Trophoblast cell (in vitro differentiated cells and primary cell): ENCODE data around the gene NKG7.
A peak's percentile ranks its signal among the peaks of the same experiment; 100 is the strongest.

Experiments used
- DNase-seq, 2 donors: peaks; one replicate each; pipeline ENCODE4 v3.0.0-alpha.2; 2016
- H2AFZ ChIP-seq: 2 replicates; pipeline ENCODE4 v1.6.1; 2013; ENCODE audit warnings: low read length, moderate library complexity, mild to moderate bottlenecking; ENCODE audit not compliant: insufficient read depth, poor library complexity
- H2AK5ac ChIP-seq: 2 replicates; pipeline ENCODE4 v1.6.1; 2013; ENCODE audit warnings: mild to moderate bottlenecking, low read length
- H2BK120ac ChIP-seq: 2 replicates; pipeline ENCODE4 v1.6.1; 2013; ENCODE audit warnings: low read length, mild to moderate bottlenecking, moderate library complexity; ENCODE audit not compliant: insufficient read depth, poor library complexity
- H2BK12ac ChIP-seq: 2 replicates; pipeline ENCODE4 v1.6.1; 2013; ENCODE audit warnings: mild to moderate bottlenecking, low read length, moderate library complexity
- H2BK5ac ChIP-seq: 2 replicates; pipeline ENCODE4 v1.6.1; 2013; ENCODE audit warnings: low read length, low read depth, moderate library complexity, mild to moderate bottlenecking; ENCODE audit not compliant: poor library complexity
- H3K14ac ChIP-seq: 2 replicates; pipeline ENCODE4 v1.6.1; 2013; ENCODE audit warnings: mild to moderate bottlenecking, low read length
- H3K18ac ChIP-seq: 2 replicates; pipeline ENCODE4 v1.6.1; 2013; ENCODE audit warnings: mild to moderate bottlenecking, low read length
- H3K23ac ChIP-seq: 2 replicates; pipeline ENCODE4 v1.6.1; 2013; ENCODE audit warnings: low read length
- H3K27ac ChIP-seq: 2 replicates; pipeline ENCODE4 v1.5.1; 2013; ENCODE audit warnings: low read depth, mild to moderate bottlenecking, inconsistent platforms, low read length, moderate library complexity
- H3K27me3 ChIP-seq: 2 replicates; pipeline ENCODE4 v1.6.1; 2013; ENCODE audit warnings: inconsistent platforms, mild to moderate bottlenecking, low read length, moderate library complexity; ENCODE audit not compliant: insufficient read depth
- H3K36me3 ChIP-seq, 2 experiments: 1 replicate in 1 of 2; 2 replicates in 1 of 2; pipeline ENCODE4 v1.6.1; 2013; ENCODE audit warnings: low read length in 2 of 2, mild to moderate bottlenecking in 2 of 2, moderate library complexity in 1 of 2; ENCODE audit not compliant: insufficient read depth in 2 of 2, control insufficient read depth in 1 of 2
- H3K4ac ChIP-seq: 2 replicates; pipeline ENCODE4 v1.6.1; 2013; ENCODE audit warnings: low read depth, mild to moderate bottlenecking, low read length, moderate library complexity
- H3K4me1 ChIP-seq, 2 experiments: 1 replicate in 1 of 2; 2 replicates in 1 of 2; pipeline ENCODE4 v1.6.1; 2013; ENCODE audit warnings: low read length in 2 of 2, mild to moderate bottlenecking in 2 of 2, moderate library complexity in 1 of 2; ENCODE audit not compliant: insufficient read depth in 2 of 2, control insufficient read depth in 1 of 2
- H3K4me2 ChIP-seq: 2 replicates; pipeline ENCODE4 v1.6.1; 2013; ENCODE audit warnings: inconsistent platforms, mild to moderate bottlenecking, low read length, moderate library complexity
- H3K4me3 ChIP-seq: 2 replicates; pipeline ENCODE4 v1.5.1; 2013; ENCODE audit warnings: mild to moderate bottlenecking, low read depth, low read length, inconsistent platforms
- H3K79me1 ChIP-seq: one replicate; pipeline ENCODE4 v1.6.1; 2013; ENCODE audit warnings: low read length
- H3K79me2 ChIP-seq: 2 replicates; pipeline ENCODE4 v1.6.1; 2013; ENCODE audit warnings: low read length, mild to moderate bottlenecking; ENCODE audit not compliant: control insufficient read depth, insufficient read depth, poor library complexity
- H3K9ac ChIP-seq: 2 replicates; pipeline ENCODE4 v1.6.1; 2013; ENCODE audit warnings: mild to moderate bottlenecking, low read length
- H3K9me3 ChIP-seq: 2 replicates; pipeline ENCODE4 v1.6.1; 2013; ENCODE audit warnings: low read depth, mild to moderate bottlenecking, control low read depth, inconsistent platforms, low read length; ENCODE audit not compliant: insufficient read depth
- H4K12ac ChIP-seq: 2 replicates; pipeline ENCODE4 v1.6.1; 2013; ENCODE audit warnings: low read depth, mild to moderate bottlenecking, low read length, moderate library complexity
- H4K8ac ChIP-seq: 2 replicates; pipeline ENCODE4 v1.6.1; 2013; ENCODE audit warnings: low read depth, mild to moderate bottlenecking, low read length, moderate library complexity
- H4K91ac ChIP-seq: one replicate; pipeline ENCODE4 v1.6.1; 2013; ENCODE audit warnings: low read depth, mild to moderate bottlenecking, low read length, moderate library complexity
- WGBS: extraction: QIAGEN DNeasy Blood & Tissue Kit; methylation state at CpG from one replicate; pipeline ENCODE4 v1.1.7; 2013; ENCODE audit warnings: missing lambda C conversion rate; ENCODE audit not compliant: insufficient read length, insufficient coverage; ENCODE audit errors: extremely low coverage; 5-methylcytosine and 5-hydroxymethylcytosine counted together

Gene NKG7

GRCh38 chr19:51367255-51367564 lies 5.2 kb downstream of the NKG7 start:
- Histone ChIP-seq H4K12ac (peak overlapping the region; percentile 68), H2AK5ac (peak overlapping the region; percentile 49), H3K14ac (peak overlapping the region; percentile 76), H3K4ac (peak overlapping the region; percentile 63), H2AFZ (peak overlapping the region; percentile 75), H3K79me2 (peaks cover 16% of the 10 kb centered on the region), H3K79me1 (peaks cover 26% of the 10 kb centered on the region), H3K4me3 (peak overlapping the region; percentile 70), H3K27me3 (no peaks in the 10 kb centered on the region), H3K27ac (peak overlapping the region; percentile 91), H3K9ac (peak overlapping the region; percentile 68), H3K4me1 (peaks cover 18 to 22% of the 10 kb centered on the region in 2 experiments), H4K91ac (peak overlapping the region; percentile 95), H4K8ac (peak overlapping the region; percentile 80), H2BK12ac (no peak overlapping the region), H2BK120ac (peak overlapping the region; percentile 67), H3K9me3 (no peaks in the 10 kb centered on the region), H3K4me2 (peak overlapping the region; percentile 76), H3K36me3 (no peaks in the 10 kb centered on the region), H2BK5ac (peak overlapping the region; percentile 89), H3K23ac (no peak overlapping the region), H3K18ac (peak overlapping the region; percentile 85)
- WGBS: no CpG with 5 or more reads among the region's 15 CpGs
- DNase-seq: no peak

GRCh38 chr19:51366389-51367254 lies 5.8 kb downstream of the NKG7 start:
- peak; percentile 99 for DNase-seq
- Histone ChIP-seq H3K14ac (peak overlapping the region; percentile 76), H2AFZ (peak overlapping the region; percentile 75), H3K36me3 (no peaks in the 10 kb centered on the region), H2BK12ac (peak overlapping the region; percentile 59), H4K8ac (peak overlapping the region; percentile 80), H4K91ac (peak overlapping the region; percentile 95), H3K18ac (peak overlapping the region; percentile 85), H3K79me2 (peaks cover 16% of the 10 kb centered on the region), H3K9ac (peak overlapping the region; percentile 68), H3K9me3 (no peaks in the 10 kb centered on the region), H3K4me3 (peak overlapping the region; percentile 70), H2BK5ac (peak overlapping the region; percentile 89), H2AK5ac (peak overlapping the region; percentile 49), H2BK120ac (peak overlapping the region; percentile 67), H3K23ac (no peak overlapping the region), H3K79me1 (peaks cover 26% of the 10 kb centered on the region), H4K12ac (peak overlapping the region; percentile 68), H3K27me3 (no peaks in the 10 kb centered on the region), H3K27ac (peak overlapping the region; percentile 91), H3K4me1 (peaks cover 18 to 22% of the 10 kb centered on the region in 2 experiments), H3K4me2 (peak overlapping the region; percentile 76), H3K4ac (peak overlapping the region; percentile 63)
- WGBS: no CpG with 5 or more reads among the region's 54 CpGs

- Histone ChIP-seq H3K36me3 (no peaks in the 10 kb centered on the region), H3K18ac (peak within 1 kb of the TSS; percentile 85), H4K8ac (peak within 1 kb of the TSS; percentile 80), H3K14ac (peak within 1 kb of the TSS; percentile 76), H3K79me1 (peaks cover 26% of the 10 kb centered on the region), H2BK120ac (peak within 1 kb of the TSS; percentile 67), H3K27me3 (no peaks in the 10 kb centered on the region), H4K12ac (peak within 1 kb of the TSS; percentile 68), H3K27ac (peak within 1 kb of the TSS; percentile 91), H2AFZ (peak within 1 kb of the TSS; percentile 75), H3K23ac (no peak within 1 kb of the TSS), H2BK12ac (peak within 1 kb of the TSS; percentile 59), H3K4me3 (peak within 1 kb of the TSS; percentile 81), H3K4ac (peak within 1 kb of the TSS; percentile 63), H3K4me1 (peaks cover 18 to 22% of the 10 kb centered on the region in 2 experiments), H2AK5ac (peak within 1 kb of the TSS; percentile 49), H3K9me3 (no peaks in the 10 kb centered on the region), H3K9ac (peak within 1 kb of the TSS; percentile 91), H3K79me2 (peaks cover 16% of the 10 kb centered on the region), H3K4me2 (peak within 1 kb of the TSS; percentile 94), H2BK5ac (peak within 1 kb of the TSS; percentile 89), H4K91ac (peak within 1 kb of the TSS; percentile 95)
- DNase-seq: no peak
- no CpG with 5 or more reads among the region's 27 CpGs for WGBS
Observed at GRCh38 chr19:51365965-51366388, 6.5 kb downstream of the NKG7 start, which contains the start of gene ETFB. TSS of gene ETFB (minus strand) at chr19:51366388. CDS start at chr19:51366326, 62 bp downstream.

- H3K9me3 ChIP-seq: no peaks in the 10 kb centered on the region
- peak overlapping the region; percentile 57 for H4K91ac ChIP-seq
- peak overlapping the region; percentile 13 for H3K14ac ChIP-seq
- H3K23ac ChIP-seq: no peak overlapping the region
- H3K9ac ChIP-seq: peak overlapping the region; percentile 91
- DNase-seq: peak in 1 of 2 donors; percentile 25
- no CpG with 5 or more reads among the region's 10 CpGs for WGBS
- H3K4me1 ChIP-seq: peaks cover 18 to 22% of the 10 kb centered on the region in 2 experiments
- H2BK5ac ChIP-seq: peak overlapping the region; percentile 11
- peaks cover 26% of the 10 kb centered on the region for H3K79me1 ChIP-seq
- peak overlapping the region; percentile 56 for H3K18ac ChIP-seq
- H2BK12ac ChIP-seq: peak overlapping the region; percentile 25
- peak overlapping the region; percentile 4 for H2AFZ ChIP-seq
- peaks cover 16% of the 10 kb centered on the region for H3K79me2 ChIP-seq
- peak overlapping the region; percentile 81 for H3K4me3 ChIP-seq
- H4K8ac ChIP-seq: peak overlapping the region; percentile 64
- no peaks in the 10 kb centered on the region for H3K36me3 ChIP-seq
- peak overlapping the region; percentile 18 for H2BK120ac ChIP-seq
- H3K27me3 ChIP-seq: no peaks in the 10 kb centered on the region
- H4K12ac ChIP-seq: peak overlapping the region; percentile 26
- peak overlapping the region; percentile 29 for H3K27ac ChIP-seq
- peak overlapping the region; percentile 17 for H2AK5ac ChIP-seq
- peak overlapping the region; percentile 94 for H3K4me2 ChIP-seq
- no peak overlapping the region for H3K4ac ChIP-seq
Observed at GRCh38 chr19:51365211-51365964, 7.1 kb downstream of the NKG7 start.
